Germinal center (tissue), 1 donor: ENCODE data around the gene PAAF1.

Source experiments
- DNase-seq: peaks from one replicate; pipeline ENCODE4 v3.0.0; 2012; ENCODE audit warnings: mixed read lengths, low spot score

PAAF1 gene

GRCh38 chr11:73972620-73973449, 96.0 kb downstream of the PAAF1 start:
- DNase-seq = no peak

- no peak for DNase-seq
Measured at GRCh38 chr11:73974604-73975478, 98.0 kb downstream of the PAAF1 start.

GRCh38 chr11:73975479-73975757, 98.6 kb downstream of the PAAF1 start:
- no peak for DNase-seq

- DNase-seq = no peak
Measured at GRCh38 chr11:73976451-73977151, 99.8 kb downstream of the PAAF1 start.

- no peak for DNase-seq
Measured at GRCh38 chr11:73977856-73978519, 101.2 kb downstream of the PAAF1 start.

GRCh38 chr11:73978576-73979086, 101.8 kb downstream of the PAAF1 start:
- DNase-seq = no peak

GRCh38 chr11:73980001-73980961, 103.5 kb downstream of the PAAF1 start:
- DNase-seq = peak; percentile 91
